IMR-90 (cell line): ENCODE data around the gene CCDC167. TPM values are rescaled to one million over a fixed set of nuclear protein-coding genes. Genes with fewer than 3 reads are reported as not detected.

Source experiments
- ATAC-seq: fragments of 200-7000 bp; cut with Tn5 transposase; 2 replicates; pipeline ENCODE4 v1.9.1; 2020; ENCODE audit warnings: low read depth, mild to moderate bottlenecking, moderate library complexity
- BruUV-seq: library from RNA; stranded (reverse); fragments of 400-500 nt; replicated peaks from 2 replicates; lab custom pipeline; 2021; lab: Mats Ljungman, UMichigan
- CTCF ChIA-PET: fragments of 300-600 bp; formaldehyde crosslinking; extraction: SDS; loops from one replicate; lab custom pipeline; 2021; ENCODE audit warnings: antibody characterized with exemption; lab: Yijun Ruan, JAX
- POLR2A ChIA-PET: fragments of 300-600 bp; sonication (Branson Sonifier 250); formaldehyde crosslinking; loops from one replicate; lab custom pipeline; 2022; ENCODE audit warnings: antibody characterized with exemption; ENCODE audit not compliant: unreplicated experiment; lab: Charles Lee
- DNase-seq: peaks from one replicate; pipeline ENCODE4 v3.0.0; 2013
- H2AFZ ChIP-seq: replicated peaks from 2 replicates; pipeline ENCODE3; 2013; ENCODE audit warnings: low read length, mild to moderate bottlenecking; ENCODE audit not compliant: poor library complexity
- H2AK5ac ChIP-seq: 2 replicates; pipeline ENCODE4 v1.6.1; 2013; ENCODE audit warnings: low read depth, low read length, inconsistent platforms
- H2AK9ac ChIP-seq: replicated peaks from 2 replicates; pipeline ENCODE3; 2013; ENCODE audit warnings: mild to moderate bottlenecking, low read depth, low read length, moderate library complexity; ENCODE audit not compliant: poor library complexity
- H2BK120ac ChIP-seq: 2 replicates; pipeline ENCODE4 v1.6.1; 2013; ENCODE audit warnings: low read depth, low read length, inconsistent platforms
- H2BK15ac ChIP-seq: 3 replicates; pipeline ENCODE4 v1.6.1; 2013; ENCODE audit warnings: low read depth, low read length, inconsistent platforms
- H2BK20ac ChIP-seq: 2 replicates; pipeline ENCODE4 v1.6.1; 2013; ENCODE audit warnings: low read depth, mild to moderate bottlenecking, inconsistent platforms, low read length, moderate library complexity
- H2BK5ac ChIP-seq: 2 replicates; pipeline ENCODE4 v1.6.1; 2013; ENCODE audit warnings: mild to moderate bottlenecking, low read depth, low read length, inconsistent platforms; ENCODE audit not compliant: poor library complexity, severe bottlenecking
- H3K14ac ChIP-seq: replicated peaks from 2 replicates; pipeline ENCODE4 v1.6.1; 2013; ENCODE audit warnings: low read depth, low read length, inconsistent platforms
- H3K18ac ChIP-seq: 2 replicates; pipeline ENCODE4 v1.6.1; 2013; ENCODE audit warnings: low read depth, low read length, control low read depth
- H3K23ac ChIP-seq: 2 replicates; pipeline ENCODE4 v1.6.1; 2013; ENCODE audit warnings: low read depth, low read length, inconsistent platforms
- H3K27ac ChIP-seq: 2 replicates; pipeline ENCODE4 v1.5.1; 2013; ENCODE audit warnings: mild to moderate bottlenecking, control low read depth, low read length; ENCODE audit not compliant: insufficient read depth
- H3K27me3 ChIP-seq: 2 replicates; pipeline ENCODE4 v1.6.1; 2013; ENCODE audit warnings: low read length; ENCODE audit not compliant: control insufficient read depth, insufficient read depth
- H3K36me3 ChIP-seq: 2 replicates; pipeline ENCODE4 v1.6.1; 2013; ENCODE audit warnings: low read length, mixed read lengths; ENCODE audit not compliant: control insufficient read depth, insufficient read depth
- H3K4ac ChIP-seq: 2 replicates; pipeline ENCODE4 v1.6.1; 2013; ENCODE audit warnings: low read depth, low read length, inconsistent platforms
- H3K4me1 ChIP-seq: 2 replicates; pipeline ENCODE4 v1.6.1; 2013; ENCODE audit warnings: low read length, mixed read lengths; ENCODE audit not compliant: control insufficient read depth, insufficient read depth
- H3K4me2 ChIP-seq: 2 replicates; pipeline ENCODE4 v1.6.1; 2013; ENCODE audit warnings: low read depth, mild to moderate bottlenecking, control low read depth, low read length, moderate library complexity
- H3K4me3 ChIP-seq: 2 replicates; pipeline ENCODE4 v1.5.1; 2013; ENCODE audit warnings: low read depth, mild to moderate bottlenecking, control low read depth, low read length, moderate library complexity; ENCODE audit not compliant: insufficient read depth
- H3K56ac ChIP-seq: 2 replicates; pipeline ENCODE4 v1.6.1; 2013; ENCODE audit warnings: low read length, inconsistent platforms; ENCODE audit not compliant: insufficient read depth; ENCODE audit errors: extremely low read depth
- H3K79me1 ChIP-seq, 2 experiments: 2 replicates each; pipeline ENCODE4 v1.6.1; 2013; ENCODE audit warnings: low read length in 2 of 2, inconsistent platforms in 1 of 2, low read depth in 1 of 2
- H3K9ac ChIP-seq: 2 replicates; pipeline ENCODE4 v1.6.1; 2013; ENCODE audit warnings: low read depth, low read length, control low read depth
- H3K9me1 ChIP-seq: 2 replicates; pipeline ENCODE4 v1.6.1; 2013; ENCODE audit warnings: low read length, inconsistent platforms; ENCODE audit not compliant: insufficient read depth
- H3K9me3 ChIP-seq: 2 replicates; pipeline ENCODE4 v1.6.1; 2013; ENCODE audit warnings: low read length; ENCODE audit not compliant: control insufficient read depth, insufficient read depth
- H4K20me1 ChIP-seq: 2 replicates; pipeline ENCODE4 v1.6.1; 2013; ENCODE audit warnings: low read length, inconsistent platforms; ENCODE audit not compliant: insufficient read depth
- H4K5ac ChIP-seq: 2 replicates; pipeline ENCODE4 v1.6.1; 2013; ENCODE audit warnings: mild to moderate bottlenecking, low read depth, low read length, control low read depth
- H4K8ac ChIP-seq, 2 experiments: 2 replicates each; pipeline ENCODE4 v1.6.1; 2013; ENCODE audit warnings: low read depth in 2 of 2, low read length in 2 of 2, control low read depth in 1 of 2, inconsistent platforms in 1 of 2
- H4K91ac ChIP-seq: 2 replicates; pipeline ENCODE4 v1.6.1; 2013; ENCODE audit warnings: low read depth, low read length, inconsistent platforms; ENCODE audit not compliant: insufficient read depth
- BHLHE40 ChIP-seq: fragments of 150-350 bp; IDR thresholded peaks from 2 replicates; pipeline ENCODE4 v1.6.1; 2016; ENCODE audit warnings: mild to moderate bottlenecking, low read depth, low read length
- CHD1 ChIP-seq: IDR thresholded peaks from 2 replicates; pipeline ENCODE4 v1.6.1; 2012; ENCODE audit warnings: low read depth, low read length, improper control_type of control experiment
- FOS ChIP-seq: fragments of 150-350 bp; IDR thresholded peaks from 2 replicates; pipeline ENCODE4 v1.6.1; 2016; ENCODE audit warnings: low read depth, low read length
- MAFK ChIP-seq: IDR thresholded peaks from 2 replicates; pipeline ENCODE4 v1.6.1; 2012; ENCODE audit warnings: low read depth, low read length, improper control_type of control experiment
- MXI1 ChIP-seq: IDR thresholded peaks from 2 replicates; pipeline ENCODE4 v1.6.1; 2012; ENCODE audit warnings: low read depth, mild to moderate bottlenecking, low read length, moderate library complexity, borderline replicate concordance
- NFE2L2 ChIP-seq: fragments of 150-350 bp; IDR thresholded peaks from 2 replicates; pipeline ENCODE4 v1.6.1; 2016; ENCODE audit warnings: low read depth, mild to moderate bottlenecking, low read length
- POLR2A ChIP-seq: IDR thresholded peaks from 2 replicates; pipeline ENCODE4 v1.6.1; 2012; ENCODE audit warnings: mild to moderate bottlenecking, low read depth, low read length
- RCOR1 ChIP-seq: IDR thresholded peaks from 2 replicates; pipeline ENCODE4 v1.6.1; 2012; ENCODE audit warnings: mild to moderate bottlenecking, low read length, improper control_type of control experiment; ENCODE audit not compliant: insufficient replicate concordance
- RFX5 ChIP-seq: IDR thresholded peaks from 2 replicates; pipeline ENCODE4 v1.8.0; 2012; ENCODE audit warnings: low read depth, mild to moderate bottlenecking, low read length, moderate library complexity
- SMC3 ChIP-seq: fragments of 150-350 bp; IDR thresholded peaks from 2 replicates; pipeline ENCODE4 v1.6.1; 2016; ENCODE audit warnings: low read depth, mild to moderate bottlenecking, antibody characterized with exemption, low read length, moderate library complexity
- WGBS, 2 experiments: methylation state at CpG; one replicate each; pipeline versions ENCODE4 v1.1.5 to v1.1.7; 2013; ENCODE audit warnings: missing lambda C conversion rate in 2 of 2; ENCODE audit not compliant: insufficient read length in 1 of 2; ENCODE audit errors: extremely low coverage in 2 of 2; 5-methylcytosine and 5-hydroxymethylcytosine counted together
- dilution Hi-C: fragments of 300-500 bp; cut with HindIII; formaldehyde crosslinking; loops from one replicate; pipeline ENCODE4 v1.14.3; 2018; ENCODE audit warnings: low sequenced_read_pairs; ENCODE audit not compliant: unreplicated experiment
- in situ Hi-C: fragments of 300-500 bp; cut with MboI; formaldehyde crosslinking; loops from 3 replicates; pipeline ENCODE4 v1.14.3; 2019; ENCODE audit warnings: low sequenced_read_pairs, inconsistent platforms, mixed read lengths
- intact Hi-C: fragments of 100-400 bp; cut with micrococcal nuclease; formaldehyde crosslinking; loops from 2 replicates; pipeline ENCODE4 v1.10.0; 2022
- polyA plus RNA-seq, 3 experiments: library from polyadenylated mRNA; depleted of rRNA; stranded (reverse); fragments of >200 nt; gene quantifications; 2 replicates each; pipeline ENCODE4 v1.2.3, GENCODE V29; 2012; ENCODE audit warnings: low replicate concordance in 1 of 3
- total RNA-seq: library from RNA; depleted of rRNA; stranded (reverse); fragments of >200 nt; gene quantifications from 2 replicates; pipeline ENCODE4 v1.2.3, GENCODE V29; 2012
- TF ChIP-seq, protein P1 (sequence below): fragments of 150-350 bp; IDR thresholded peaks from 2 replicates; pipeline ENCODE4 v1.6.1; 2016; ENCODE audit warnings: low read depth, mild to moderate bottlenecking, low read length, moderate library complexity, borderline replicate concordance

Gene CCDC167
- total and polyA plus RNA-seq, 2 of the 4 experiments (the other 2 are of a cell fraction): 35.8 to 96.8 TPM

GRCh38 chr6:37522836-37523235 lies 23.1 kb upstream of the CCDC167 start:
- POLR2A ChIA-PET: no interaction called here
- Histone ChIP-seq H2BK15ac (no peak overlapping the region), H3K4me2 (no peak overlapping the region), H3K79me1 (no peaks in the 10 kb centered on the region), H2BK120ac (no peak overlapping the region), H2BK5ac (no peak overlapping the region), H2AK9ac (no peak overlapping the region), H3K23ac (no peak overlapping the region), H4K8ac (no peak overlapping the region), H3K27ac (no peak overlapping the region), H3K9me1 (peaks cover 9% of the 10 kb centered on the region), H3K9ac (no peak overlapping the region), H3K18ac (no peak overlapping the region), H4K91ac (no peak overlapping the region), H3K9me3 (peaks cover 2% of the 10 kb centered on the region; the same call in 1 of the 2 replicates), H3K14ac (no peak overlapping the region), H3K4ac (no peak overlapping the region), H2BK20ac (no peak overlapping the region), H4K20me1 (peaks cover 16% of the 10 kb centered on the region), H3K56ac (no peak overlapping the region), H2AK5ac (no peak overlapping the region), H2AFZ (no peak overlapping the region), H4K5ac (no peak overlapping the region), H3K4me3 (no peak overlapping the region), H3K4me1 (peaks cover 5% of the 10 kb centered on the region), H3K36me3 (no peaks in the 10 kb centered on the region), H3K27me3 (peaks cover 44% of the 10 kb centered on the region)
- WGBS, 2 experiments: no CpG with 5 or more reads among the region's 3 CpGs
- dilution Hi-C loops: no loop called here
- intact Hi-C loops: no loop called here
- DNase-seq: no peak
- ATAC-seq: no peak
- in situ Hi-C loops: no loop called here
- TF ChIP-seq CHD1: no peak
- no peak for TF ChIP-seq RFX5
- TF ChIP-seq SMC3: no peak
- no peak for TF ChIP-seq FOS
- TF ChIP-seq, protein P1, sequence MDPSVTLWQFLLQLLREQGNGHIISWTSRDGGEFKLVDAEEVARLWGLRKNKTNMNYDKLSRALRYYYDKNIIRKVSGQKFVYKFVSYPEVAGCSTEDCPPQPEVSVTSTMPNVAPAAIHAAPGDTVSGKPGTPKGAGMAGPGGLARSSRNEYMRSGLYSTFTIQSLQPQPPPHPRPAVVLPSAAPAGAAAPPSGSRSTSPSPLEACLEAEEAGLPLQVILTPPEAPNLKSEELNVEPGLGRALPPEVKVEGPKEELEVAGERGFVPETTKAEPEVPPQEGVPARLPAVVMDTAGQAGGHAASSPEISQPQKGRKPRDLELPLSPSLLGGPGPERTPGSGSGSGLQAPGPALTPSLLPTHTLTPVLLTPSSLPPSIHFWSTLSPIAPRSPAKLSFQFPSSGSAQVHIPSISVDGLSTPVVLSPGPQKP: no peak
- no peak for TF ChIP-seq RCOR1
- TF ChIP-seq NFE2L2: no peak
- no peak for TF ChIP-seq MXI1
- no peak for TF ChIP-seq MAFK
- no peak for TF ChIP-seq POLR2A
- no peak for TF ChIP-seq BHLHE40
- CTCF ChIA-PET: no interaction called here
- no TSS peak for BruUV-seq
